ENCODE data around the gene MAEA.
A peak's percentile ranks its signal among the peaks of the same experiment; 100 is the strongest.

Gene MAEA

GRCh38 chr4:1342003-1342402, 52.3 kb downstream of the MAEA start:
- no peak overlapping the region for H2AFZ ChIP-seq (ENCODE audit: low read depth)
- no peak overlapping the region for H3K4me2 ChIP-seq
- no peaks in the 10 kb centered on the region for H3K27me3 ChIP-seq (ENCODE audit: insufficient read depth, low read depth)
- no peaks in the 10 kb centered on the region for H4K20me1 ChIP-seq (ENCODE audit: insufficient read depth)
- H3K36me3 ChIP-seq (ENCODE audit: insufficient read depth): no peaks in the 10 kb centered on the region
- TF ChIP-seq, protein P1, sequence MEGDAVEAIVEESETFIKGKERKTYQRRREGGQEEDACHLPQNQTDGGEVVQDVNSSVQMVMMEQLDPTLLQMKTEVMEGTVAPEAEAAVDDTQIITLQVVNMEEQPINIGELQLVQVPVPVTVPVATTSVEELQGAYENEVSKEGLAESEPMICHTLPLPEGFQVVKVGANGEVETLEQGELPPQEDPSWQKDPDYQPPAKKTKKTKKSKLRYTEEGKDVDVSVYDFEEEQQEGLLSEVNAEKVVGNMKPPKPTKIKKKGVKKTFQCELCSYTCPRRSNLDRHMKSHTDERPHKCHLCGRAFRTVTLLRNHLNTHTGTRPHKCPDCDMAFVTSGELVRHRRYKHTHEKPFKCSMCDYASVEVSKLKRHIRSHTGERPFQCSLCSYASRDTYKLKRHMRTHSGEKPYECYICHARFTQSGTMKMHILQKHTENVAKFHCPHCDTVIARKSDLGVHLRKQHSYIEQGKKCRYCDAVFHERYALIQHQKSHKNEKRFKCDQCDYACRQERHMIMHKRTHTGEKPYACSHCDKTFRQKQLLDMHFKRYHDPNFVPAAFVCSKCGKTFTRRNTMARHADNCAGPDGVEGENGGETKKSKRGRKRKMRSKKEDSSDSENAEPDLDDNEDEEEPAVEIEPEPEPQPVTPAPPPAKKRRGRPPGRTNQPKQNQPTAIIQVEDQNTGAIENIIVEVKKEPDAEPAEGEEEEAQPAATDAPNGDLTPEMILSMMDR (conservative IDR thresholded peaks at IDR 0.05; ENCODE audit: low read depth, low read length): no peak
- no peak overlapping the region for H3K4me3 ChIP-seq (IDR thresholded peaks at IDR 0.05; ENCODE audit: insufficient read depth, low read depth, low read length)
- no peaks in the 10 kb centered on the region for H3K79me2 ChIP-seq (ENCODE audit: insufficient read depth, low read depth)
- no peak overlapping the region for H3K27ac ChIP-seq
- no peaks in the 10 kb centered on the region for H3K4me1 ChIP-seq (ENCODE audit: low read depth, poor library complexity, severe bottlenecking)
- H3K9ac ChIP-seq: no peak overlapping the region

GRCh38 chr4:1344696-1345095, 55.0 kb downstream of the MAEA start:
- TF ChIP-seq, protein P1 (conservative IDR thresholded peaks at IDR 0.05; ENCODE audit: low read depth, low read length): no peak
- Histone ChIP-seq H3K79me2 (ENCODE audit: insufficient read depth, low read depth) (no peaks in the 10 kb centered on the region), H2AFZ (ENCODE audit: low read depth) (no peak overlapping the region), H4K20me1 (ENCODE audit: insufficient read depth) (no peaks in the 10 kb centered on the region), H3K4me3 (IDR thresholded peaks at IDR 0.05; ENCODE audit: insufficient read depth, low read depth, low read length) (no peak overlapping the region), H3K36me3 (ENCODE audit: insufficient read depth) (no peaks in the 10 kb centered on the region), H3K27ac (no peak overlapping the region), H3K4me1 (ENCODE audit: low read depth, poor library complexity, severe bottlenecking) (no peaks in the 10 kb centered on the region), H3K9ac (no peak overlapping the region), H3K4me2 (no peak overlapping the region), H3K27me3 (ENCODE audit: insufficient read depth, low read depth) (no peaks in the 10 kb centered on the region)

GRCh38 chr4:1345903-1346780, 56.5 kb downstream of the MAEA start:
- H4K20me1 ChIP-seq (ENCODE audit: insufficient read depth): no peaks in the 10 kb centered on the region
- peak overlapping the region; percentile 62 for H3K9ac ChIP-seq
- H3K4me1 ChIP-seq (ENCODE audit: low read depth, poor library complexity, severe bottlenecking): no peaks in the 10 kb centered on the region
- peak overlapping the region; percentile 73 for H2AFZ ChIP-seq (ENCODE audit: low read depth)
- TF ChIP-seq, protein P1 (conservative IDR thresholded peaks at IDR 0.05; ENCODE audit: low read depth, low read length): no peak
- H3K4me2 ChIP-seq: peak overlapping the region; percentile 56
- H3K27me3 ChIP-seq (ENCODE audit: insufficient read depth, low read depth): no peaks in the 10 kb centered on the region
- no peaks in the 10 kb centered on the region for H3K36me3 ChIP-seq (ENCODE audit: insufficient read depth)
- H3K27ac ChIP-seq: peak overlapping the region; percentile 22
- no peak overlapping the region for H3K4me3 ChIP-seq (IDR thresholded peaks at IDR 0.05; ENCODE audit: insufficient read depth, low read depth, low read length)
- no peaks in the 10 kb centered on the region for H3K79me2 ChIP-seq (ENCODE audit: insufficient read depth, low read depth)

DNA sequence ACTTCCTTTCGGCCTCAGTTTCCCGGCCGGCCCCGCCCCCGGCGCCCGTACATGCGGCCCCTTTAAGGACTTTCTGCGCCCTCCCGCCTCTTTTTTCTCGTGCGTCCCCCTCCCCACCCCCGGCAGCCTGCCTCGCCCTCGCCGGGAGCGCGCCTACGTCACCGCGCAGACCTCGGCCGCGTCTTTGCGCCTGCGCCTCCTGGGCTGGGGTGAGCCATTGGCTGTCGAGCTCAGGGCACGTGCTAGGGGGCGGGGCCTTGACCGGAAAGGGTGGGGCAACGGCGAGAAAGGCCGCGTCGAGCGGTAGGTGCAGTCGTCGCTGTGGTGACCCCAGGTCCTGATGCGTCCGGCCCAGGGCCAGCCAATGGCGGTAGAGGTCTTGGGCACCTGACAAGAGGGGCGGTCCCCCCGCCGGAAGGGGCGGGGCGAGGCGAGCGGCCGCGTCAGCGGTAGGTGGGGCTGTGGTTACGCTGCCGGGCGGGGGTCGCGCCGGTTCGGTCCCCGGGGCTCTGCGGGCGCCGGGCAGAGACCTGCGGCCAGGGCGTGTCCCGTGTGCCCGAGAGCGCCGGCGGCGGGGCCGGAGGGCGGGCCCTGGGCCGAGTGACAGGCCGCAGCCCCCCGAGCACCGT, 57.2 kb downstream of the MAEA start, which contains the start of gene UVSSA:
Gene UVSSA, plus strand, starts transcription at position 428 of the 629 bp plus-strand sequence. CDS start 884 bp downstream, outside the sequence.
- Histone ChIP-seq H3K36me3 (ENCODE audit: insufficient read depth) (no peaks in the 10 kb centered on the region), H2AFZ (ENCODE audit: low read depth) (peak within 1 kb of the TSS; percentile 73), H3K27me3 (ENCODE audit: insufficient read depth, low read depth) (no peaks in the 10 kb centered on the region), H3K27ac (peak within 1 kb of the TSS; percentile 56), H3K4me1 (ENCODE audit: low read depth, poor library complexity, severe bottlenecking) (no peaks in the 10 kb centered on the region), H4K20me1 (ENCODE audit: insufficient read depth) (no peaks in the 10 kb centered on the region), H3K4me2 (peak within 1 kb of the TSS; percentile 91), H3K79me2 (ENCODE audit: insufficient read depth, low read depth) (no peaks in the 10 kb centered on the region), H3K4me3 (IDR thresholded peaks at IDR 0.05; ENCODE audit: insufficient read depth, low read depth, low read length) (no peak within 1 kb of the TSS), H3K9ac (peak within 1 kb of the TSS; percentile 70)
- TF ChIP-seq, protein P1 (conservative IDR thresholded peaks at IDR 0.05; ENCODE audit: low read depth, low read length): no peak

Data from KMS-11 (cell line).